Mesenchymal stem cell (in vitro differentiated cells and primary cell): ENCODE measurements around the gene PEX10.

Source experiments
- DNase-seq: peaks from one replicate; pipeline ENCODE4 v3.0.0-alpha.2; 2013
- H2AFZ ChIP-seq: one replicate; pipeline ENCODE4 v1.6.1; 2013; ENCODE audit warnings: low read depth, mild to moderate bottlenecking, control low read depth, inconsistent platforms, low read length, moderate library complexity
- H2AK5ac ChIP-seq: 2 replicates; pipeline ENCODE4 v1.6.1; 2013; ENCODE audit warnings: low read length, moderate library complexity, mild to moderate bottlenecking, inconsistent platforms; ENCODE audit not compliant: severe bottlenecking
- H2BK120ac ChIP-seq: one replicate; pipeline ENCODE4 v1.6.1; 2013; ENCODE audit warnings: low read depth, mild to moderate bottlenecking, inconsistent platforms, low read length, moderate library complexity
- H2BK12ac ChIP-seq, 2 experiments: one replicate each; pipeline ENCODE4 v1.6.1; 2013; ENCODE audit warnings: inconsistent platforms in 2 of 2, low read length in 2 of 2, mild to moderate bottlenecking in 2 of 2, moderate library complexity in 2 of 2, control low read depth in 1 of 2
- H2BK15ac ChIP-seq: one replicate; pipeline ENCODE4 v1.6.1; 2013; ENCODE audit warnings: mild to moderate bottlenecking, low read depth, inconsistent platforms; ENCODE audit not compliant: poor library complexity, severe bottlenecking
- H2BK5ac ChIP-seq: 2 replicates; pipeline ENCODE4 v1.6.1; 2013; ENCODE audit warnings: low read depth, mild to moderate bottlenecking, low read length, control low read depth, inconsistent platforms; ENCODE audit not compliant: poor library complexity, severe bottlenecking
- H3K14ac ChIP-seq, 2 experiments: one replicate each; pipeline ENCODE4 v1.6.1; 2013; ENCODE audit warnings: inconsistent platforms in 2 of 2, low read length in 2 of 2, control low read depth in 1 of 2, mild to moderate bottlenecking in 1 of 2, moderate library complexity in 1 of 2
- H3K18ac ChIP-seq, 2 experiments: one replicate each; pipeline ENCODE4 v1.6.1; 2013; ENCODE audit warnings: inconsistent platforms in 2 of 2, low read length in 2 of 2, control low read depth in 1 of 2, low read depth in 1 of 2, mild to moderate bottlenecking in 1 of 2
- H3K23ac ChIP-seq, 2 experiments: one replicate each; pipeline ENCODE4 v1.6.1; 2013; ENCODE audit warnings: inconsistent platforms in 2 of 2, low read length in 2 of 2, mild to moderate bottlenecking in 2 of 2, moderate library complexity in 2 of 2, control low read depth in 1 of 2
- H3K27ac ChIP-seq: 2 replicates; pipeline ENCODE4 v1.5.1; 2013; ENCODE audit warnings: mild to moderate bottlenecking, moderate library complexity, low read length, control low read depth, inconsistent platforms; ENCODE audit not compliant: poor library complexity, severe bottlenecking
- H3K27me3 ChIP-seq, 2 experiments: 2 replicates each; pipeline versions ENCODE4 v1.6.1 to v1.7.0; 2013; ENCODE audit warnings: low read length in 2 of 2, mild to moderate bottlenecking in 2 of 2, moderate library complexity in 2 of 2, control low read depth in 1 of 2, inconsistent platforms in 1 of 2; ENCODE audit not compliant: control insufficient read depth in 1 of 2, insufficient read depth in 1 of 2
- H3K36me3 ChIP-seq, 2 experiments: 2 replicates each; pipeline versions ENCODE4 v1.6.1 to v1.7.0; 2013; ENCODE audit warnings: low read length in 2 of 2, control low read depth in 1 of 2, inconsistent platforms in 1 of 2, low read depth in 1 of 2, mild to moderate bottlenecking in 1 of 2; ENCODE audit not compliant: insufficient read depth in 2 of 2, control insufficient read depth in 1 of 2
- H3K4ac ChIP-seq, 2 experiments: one replicate each; pipeline ENCODE4 v1.6.1; 2013; ENCODE audit warnings: inconsistent platforms in 2 of 2, low read length in 2 of 2, mild to moderate bottlenecking in 2 of 2, moderate library complexity in 2 of 2, control low read depth in 1 of 2, low read depth in 1 of 2
- H3K4me1 ChIP-seq: 2 replicates; pipeline ENCODE4 v1.6.1; 2013; ENCODE audit warnings: low read depth, low read length, control low read depth; ENCODE audit not compliant: control insufficient read depth, insufficient read depth
- H3K4me2 ChIP-seq: 2 replicates; pipeline ENCODE4 v1.6.1; 2013; ENCODE audit warnings: low read length, mild to moderate bottlenecking, inconsistent platforms; ENCODE audit not compliant: poor library complexity, severe bottlenecking
- H3K4me3 ChIP-seq, 2 experiments: 2 replicates each; pipeline versions ENCODE4 v1.5.1 to v1.7.0; 2013; ENCODE audit warnings: low read length in 2 of 2, mild to moderate bottlenecking in 2 of 2, control low read depth in 1 of 2, low read depth in 1 of 2; ENCODE audit not compliant: insufficient read depth in 1 of 2
- H3K79me1 ChIP-seq: replicated peaks from 2 replicates; pipeline ENCODE4 v1.6.1; 2013; ENCODE audit warnings: mild to moderate bottlenecking, control low read depth, low read length, inconsistent platforms; ENCODE audit not compliant: poor library complexity, severe bottlenecking
- H3K9ac ChIP-seq: 2 replicates; pipeline ENCODE4 v1.7.0; 2013; ENCODE audit warnings: mild to moderate bottlenecking, low read length, moderate library complexity
- H3K9me3 ChIP-seq: 2 replicates; pipeline ENCODE4 v1.7.0; 2013; ENCODE audit warnings: mild to moderate bottlenecking, low read length; ENCODE audit not compliant: control insufficient read depth
- H4K8ac ChIP-seq: one replicate; pipeline ENCODE4 v1.6.1; 2013; ENCODE audit warnings: inconsistent platforms, mild to moderate bottlenecking, low read length, moderate library complexity
- H4K91ac ChIP-seq: one replicate; pipeline ENCODE4 v1.6.1; 2013; ENCODE audit warnings: mild to moderate bottlenecking, low read length, inconsistent platforms
- WGBS: methylation state at CpG from one replicate; pipeline ENCODE4 v1.1.7; 2013; ENCODE audit warnings: mixed read lengths; 5-methylcytosine and 5-hydroxymethylcytosine counted together

PEX10 gene

GRCh38 chr1:2354511-2355372 is 57.6 kb downstream of the PEX10 start:
- Histone ChIP-seq H3K18ac (no peak overlapping the region), H3K14ac (no peak overlapping the region), H3K23ac (no peak overlapping the region), H3K4me2 (peak overlapping the region; percentile 57), H4K8ac (no peak overlapping the region), H2AFZ (no peak overlapping the region), H2AK5ac (no peak overlapping the region), H2BK120ac (no peak overlapping the region), H2BK15ac (no peak overlapping the region), H2BK5ac (no peak overlapping the region), H3K27ac (no peak overlapping the region), H3K36me3 (peaks cover 0 to 8% of the 10 kb centered on the region in 2 experiments), H3K4me3 (no peak overlapping the region), H4K91ac (no peak overlapping the region), H3K9me3 (no peaks in the 10 kb centered on the region), H3K9ac (no peak overlapping the region), H2BK12ac (no peak overlapping the region), H3K79me1 (no peaks in the 10 kb centered on the region), H3K27me3 (peaks cover 9 to 21% of the 10 kb centered on the region in 2 experiments), H3K4me1 (peaks cover 23% of the 10 kb centered on the region), H3K4ac (no peak overlapping the region)
- no peak for DNase-seq
- WGBS = 89% methylated on average over 38 of the region's 38 CpGs
